Measurements from ENCODE around the gene SLC46A2. TPM values are rescaled to one million over a fixed set of nuclear protein-coding genes. Genes with fewer than 3 reads are reported as not detected.

Gene SLC46A2
- total RNA-seq, 1 experiment from 2014 or later = not detected

GRCh38 chr9:112878752-112879151 is 11.9 kb downstream of the SLC46A2 start:
- no peak for TF ChIP-seq EZH2 (IDR thresholded peaks at IDR 0.05; ENCODE audit: borderline replicate concordance, low read depth, low read length, poor library complexity, severe bottlenecking)
- TF ChIP-seq, protein P1, sequence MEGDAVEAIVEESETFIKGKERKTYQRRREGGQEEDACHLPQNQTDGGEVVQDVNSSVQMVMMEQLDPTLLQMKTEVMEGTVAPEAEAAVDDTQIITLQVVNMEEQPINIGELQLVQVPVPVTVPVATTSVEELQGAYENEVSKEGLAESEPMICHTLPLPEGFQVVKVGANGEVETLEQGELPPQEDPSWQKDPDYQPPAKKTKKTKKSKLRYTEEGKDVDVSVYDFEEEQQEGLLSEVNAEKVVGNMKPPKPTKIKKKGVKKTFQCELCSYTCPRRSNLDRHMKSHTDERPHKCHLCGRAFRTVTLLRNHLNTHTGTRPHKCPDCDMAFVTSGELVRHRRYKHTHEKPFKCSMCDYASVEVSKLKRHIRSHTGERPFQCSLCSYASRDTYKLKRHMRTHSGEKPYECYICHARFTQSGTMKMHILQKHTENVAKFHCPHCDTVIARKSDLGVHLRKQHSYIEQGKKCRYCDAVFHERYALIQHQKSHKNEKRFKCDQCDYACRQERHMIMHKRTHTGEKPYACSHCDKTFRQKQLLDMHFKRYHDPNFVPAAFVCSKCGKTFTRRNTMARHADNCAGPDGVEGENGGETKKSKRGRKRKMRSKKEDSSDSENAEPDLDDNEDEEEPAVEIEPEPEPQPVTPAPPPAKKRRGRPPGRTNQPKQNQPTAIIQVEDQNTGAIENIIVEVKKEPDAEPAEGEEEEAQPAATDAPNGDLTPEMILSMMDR (conservative IDR thresholded peaks at IDR 0.05; ENCODE audit: low read depth, low read length) = no peak
- POLR2A ChIA-PET (ENCODE audit: low non-redundant PET) = no interaction called here
- CTCF ChIA-PET = no interaction called here
- H3K9me3 ChIP-seq (ENCODE audit: low read depth, low read length, poor library complexity, severe bottlenecking) = no peaks in the 10 kb centered on the region
- no peak for DNase-seq (ENCODE audit: low spot score)
- intact Hi-C loops (cut with micrococcal nuclease; ENCODE audit: unreplicated experiment) = no loop called here
- H3K4me1 ChIP-seq (ENCODE audit: insufficient read depth, low read length, poor library complexity, severe bottlenecking) = no peaks in the 10 kb centered on the region
- no peak overlapping the region for H3K4me3 ChIP-seq (ENCODE audit: low read depth, low read length, poor library complexity, severe bottlenecking)
- no TSS peak for BruUV-seq (replicated peaks)
- H3K27ac ChIP-seq (ENCODE audit: low read depth, low read length, poor library complexity, severe bottlenecking) = no peak overlapping the region
- no peaks in the 10 kb centered on the region for H3K27me3 ChIP-seq (replicated peaks; ENCODE audit: insufficient read depth, low read depth, low read length, poor library complexity)
- H3K36me3 ChIP-seq (ENCODE audit: insufficient read depth, low read length, poor library complexity, severe bottlenecking) = no peaks in the 10 kb centered on the region

- H3K4me3 ChIP-seq (ENCODE audit: low read depth, low read length, poor library complexity, severe bottlenecking) = no peak overlapping the region
- H3K27ac ChIP-seq (ENCODE audit: low read depth, low read length, poor library complexity, severe bottlenecking) = no peak overlapping the region
- ChIA-PET POLR2A (ENCODE audit: low non-redundant PET) (no interaction called here), CTCF (no interaction called here)
- intact Hi-C loops (cut with micrococcal nuclease; ENCODE audit: unreplicated experiment) = no loop called here
- no peaks in the 10 kb centered on the region for H3K36me3 ChIP-seq (ENCODE audit: insufficient read depth, low read length, poor library complexity, severe bottlenecking)
- H3K27me3 ChIP-seq (replicated peaks; ENCODE audit: insufficient read depth, low read depth, low read length, poor library complexity) = no peaks in the 10 kb centered on the region
- BruUV-seq (replicated peaks) = no TSS peak
- no peaks in the 10 kb centered on the region for H3K9me3 ChIP-seq (ENCODE audit: low read depth, low read length, poor library complexity, severe bottlenecking)
- no peak for DNase-seq (ENCODE audit: low spot score)
- H3K4me1 ChIP-seq (ENCODE audit: insufficient read depth, low read length, poor library complexity, severe bottlenecking) = no peaks in the 10 kb centered on the region
- TF ChIP-seq, protein P1 (conservative IDR thresholded peaks at IDR 0.05; ENCODE audit: low read depth, low read length) = no peak
- no peak for TF ChIP-seq EZH2 (IDR thresholded peaks at IDR 0.05; ENCODE audit: borderline replicate concordance, low read depth, low read length, poor library complexity, severe bottlenecking)
Observed at GRCh38 chr9:112873773-112874405, 16.8 kb downstream of the SLC46A2 start.

GRCh38 chr9:112872019-112872418 is 18.7 kb downstream of the SLC46A2 start:
- intact Hi-C loops (cut with micrococcal nuclease; ENCODE audit: unreplicated experiment) = no loop called here
- BruUV-seq (replicated peaks) = no TSS peak
- H3K4me3 ChIP-seq (ENCODE audit: low read depth, low read length, poor library complexity, severe bottlenecking) = no peak overlapping the region
- no peaks in the 10 kb centered on the region for H3K36me3 ChIP-seq (ENCODE audit: insufficient read depth, low read length, poor library complexity, severe bottlenecking)
- H3K9me3 ChIP-seq (ENCODE audit: low read depth, low read length, poor library complexity, severe bottlenecking) = no peaks in the 10 kb centered on the region
- CTCF ChIA-PET = no interaction called here
- no peak for TF ChIP-seq EZH2 (IDR thresholded peaks at IDR 0.05; ENCODE audit: borderline replicate concordance, low read depth, low read length, poor library complexity, severe bottlenecking)
- TF ChIP-seq, protein P1 (conservative IDR thresholded peaks at IDR 0.05; ENCODE audit: low read depth, low read length) = no peak
- no peak overlapping the region for H3K27ac ChIP-seq (ENCODE audit: low read depth, low read length, poor library complexity, severe bottlenecking)
- H3K4me1 ChIP-seq (ENCODE audit: insufficient read depth, low read length, poor library complexity, severe bottlenecking) = no peaks in the 10 kb centered on the region
- DNase-seq (ENCODE audit: low spot score) = no peak
- no peaks in the 10 kb centered on the region for H3K27me3 ChIP-seq (replicated peaks; ENCODE audit: insufficient read depth, low read depth, low read length, poor library complexity)
- POLR2A ChIA-PET (ENCODE audit: low non-redundant PET) = no interaction called here
